HG03196 (cell line): ENCODE results near the gene SKAP2.

Experiments used
- ATAC-seq: cut with Tn5 transposase; IDR thresholded peaks from one replicate; pipeline ENCODE4 v1.9.1; 2021; ENCODE audit not compliant: unreplicated experiment

The SKAP2 gene

GRCh38 chr7:26668821-26669220 is 195.6 kb downstream of the SKAP2 start:
- ATAC-seq = no peak

GRCh38 chr7:26667514-26668133 is 196.8 kb downstream of the SKAP2 start:
- ATAC-seq = no peak

DNA sequence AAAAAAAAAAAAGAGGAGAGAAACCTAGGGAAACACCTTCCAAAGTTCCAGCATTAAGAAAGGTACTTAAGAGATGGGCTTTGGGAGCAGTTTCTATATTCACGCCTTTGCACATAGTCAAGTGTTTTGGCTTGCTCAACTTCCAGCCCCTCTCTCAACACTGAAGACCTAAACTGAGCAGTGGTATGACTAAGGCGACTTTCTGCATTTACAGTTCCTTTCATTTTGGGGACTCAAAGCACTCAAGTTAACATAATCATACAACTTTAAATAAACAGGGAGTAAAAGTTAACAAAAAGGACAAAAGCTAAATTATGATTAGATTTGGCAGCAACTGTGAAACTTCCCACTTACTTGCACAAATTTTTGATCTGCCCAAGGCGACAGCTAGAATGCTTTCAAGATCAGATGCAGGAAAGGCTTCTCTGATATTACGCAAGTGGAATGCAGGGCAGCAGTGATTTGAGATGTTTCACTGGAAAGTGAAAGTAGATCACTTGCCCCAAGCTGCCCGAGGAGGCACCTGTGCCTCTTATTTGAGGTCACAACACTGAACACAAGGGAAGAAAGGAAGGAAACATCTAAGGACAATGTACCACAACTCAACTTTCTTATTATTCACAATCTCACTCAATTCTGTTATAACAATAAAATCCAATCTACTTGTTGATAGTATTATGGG is 199.5 kb downstream of the SKAP2 start:
- no peak for ATAC-seq

DNA sequence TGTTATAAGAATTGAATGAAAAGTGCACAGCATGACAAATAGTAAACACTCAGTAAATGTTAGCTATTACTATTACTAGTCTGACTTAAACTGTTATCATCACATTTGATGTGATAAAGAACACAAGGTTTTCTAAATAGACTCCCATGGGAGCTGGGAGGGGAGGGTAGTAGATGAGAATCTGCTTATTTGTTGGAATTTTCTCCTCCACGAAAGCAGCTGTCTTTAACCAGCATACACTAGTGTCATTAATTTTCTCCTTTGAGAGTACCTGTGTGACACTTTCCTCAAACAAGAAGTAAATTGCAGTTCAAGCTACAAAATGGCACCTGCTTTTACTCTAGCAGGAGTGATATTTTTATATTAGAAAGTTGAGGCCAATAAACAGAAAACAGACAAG is 200.1 kb downstream of the SKAP2 start:
- ATAC-seq = no peak

DNA sequence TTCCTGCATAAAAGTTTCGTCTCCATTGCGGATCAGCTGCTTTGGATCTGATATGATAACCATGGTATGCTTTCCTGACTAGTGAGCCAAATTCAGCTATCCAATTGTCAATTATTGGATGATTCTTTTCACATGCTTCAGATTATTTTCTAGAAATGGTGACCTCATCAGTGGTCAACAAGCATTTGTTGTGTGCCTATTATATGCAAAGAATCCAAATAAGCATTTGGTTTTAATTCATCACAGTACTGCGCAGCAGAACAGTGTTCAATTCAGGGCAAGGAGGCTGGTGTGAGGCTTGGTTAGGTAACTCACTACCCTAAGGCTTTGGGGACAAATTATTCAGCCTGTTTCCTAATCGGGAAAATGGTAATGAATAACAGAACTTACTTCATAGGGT is 200.5 kb downstream of the SKAP2 start:
- ATAC-seq = no peak

DNA sequence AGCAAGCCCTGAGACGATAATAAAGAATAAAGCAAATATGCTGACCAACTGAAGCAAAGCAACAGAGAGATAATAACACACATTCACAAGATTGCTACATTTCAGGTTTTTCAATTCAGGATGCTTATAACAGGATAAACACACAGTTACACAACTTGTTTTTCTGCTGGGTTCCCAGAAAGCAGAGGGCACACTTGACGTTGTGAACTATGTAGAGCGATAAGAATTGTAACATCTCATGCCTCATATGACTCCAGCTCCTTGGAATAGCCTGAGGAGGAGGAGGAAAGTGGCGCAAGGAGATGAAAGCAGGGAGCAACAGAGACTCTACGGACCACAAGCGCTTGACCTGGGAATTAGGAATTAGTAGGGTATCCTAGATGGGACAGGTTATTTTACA is 201.7 kb downstream of the SKAP2 start:
- no peak for ATAC-seq

- no peak for ATAC-seq
Observed at GRCh38 chr7:26659121-26659520, 205.3 kb downstream of the SKAP2 start.

GRCh38 chr7:26658389-26659084 is 205.9 kb downstream of the SKAP2 start:
- no peak for ATAC-seq

DNA sequence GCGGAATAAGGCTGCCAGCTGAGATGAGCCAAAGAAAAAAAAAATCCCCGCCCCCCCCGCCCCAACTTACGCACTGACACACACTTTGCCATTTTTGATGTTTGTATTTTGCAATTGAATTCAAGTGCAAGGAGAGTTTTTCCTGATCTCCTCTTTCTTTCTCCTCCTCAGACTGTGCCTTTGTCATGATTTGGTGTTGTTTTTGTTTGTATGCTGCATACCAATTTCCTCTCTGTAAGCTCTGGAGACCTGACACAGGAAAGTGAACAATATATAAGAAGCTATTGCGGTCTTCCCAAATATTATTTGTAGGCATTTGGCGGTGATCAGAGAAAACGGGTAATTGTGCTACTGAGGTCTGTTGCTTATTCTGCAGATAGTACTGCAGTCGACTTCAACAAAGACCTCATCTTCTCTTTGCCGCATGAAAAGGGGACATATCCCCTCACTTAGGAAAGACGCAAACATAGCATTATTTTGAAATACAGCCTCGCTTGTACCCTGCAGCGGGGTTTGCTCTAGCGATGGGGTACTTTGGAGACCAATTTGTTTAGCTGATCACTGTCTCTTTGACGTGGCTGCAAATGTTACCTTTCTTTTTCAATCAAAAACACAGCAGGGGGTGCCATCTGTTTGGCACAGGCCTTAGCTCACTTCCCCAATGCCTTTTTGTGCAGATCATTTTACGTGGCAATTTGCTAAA is 206.6 kb downstream of the SKAP2 start:
- no peak for ATAC-seq

DNA sequence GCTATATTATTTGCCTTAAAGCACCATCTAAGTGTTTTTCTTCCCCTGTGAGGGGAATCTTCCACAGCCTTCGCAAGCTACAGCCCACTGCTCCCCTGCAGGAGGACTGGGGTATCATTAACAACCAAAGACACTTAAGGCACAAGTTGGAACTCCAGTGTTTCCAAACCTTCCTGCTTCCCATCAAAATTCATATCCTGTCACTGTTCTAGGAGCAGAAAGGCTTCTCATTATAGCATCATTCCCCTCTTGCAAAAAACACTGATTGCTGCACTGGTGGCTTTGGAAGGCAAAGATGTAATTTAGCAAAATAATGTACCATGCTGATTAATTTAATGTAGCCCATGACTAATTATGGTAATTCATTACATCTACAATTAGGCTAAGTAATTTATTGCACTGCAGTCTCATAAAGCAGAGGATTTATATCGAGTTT is 207.2 kb downstream of the SKAP2 start:
- no peak for ATAC-seq

GRCh38 chr7:26656735-26657134 is 207.7 kb downstream of the SKAP2 start:
- no peak for ATAC-seq

DNA sequence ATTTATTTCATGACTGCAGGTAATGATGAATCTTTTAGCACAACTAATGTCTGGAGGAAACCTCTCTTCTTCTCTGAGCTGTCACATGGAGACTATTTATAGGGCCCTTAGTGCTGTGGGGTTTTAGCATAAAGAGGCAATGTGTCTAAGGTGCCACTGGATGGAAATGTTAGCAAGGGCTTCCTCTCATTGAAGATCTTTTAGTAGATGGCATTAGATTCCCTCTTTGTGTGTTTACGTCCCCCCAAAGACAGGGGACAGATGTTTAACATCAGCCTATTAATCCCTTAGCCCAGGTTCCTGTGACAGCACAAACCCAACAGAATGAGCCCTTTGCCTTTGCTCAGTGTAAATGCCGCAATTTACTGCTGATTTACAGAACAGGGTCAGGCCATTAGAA is 208.6 kb downstream of the SKAP2 start:
- ATAC-seq = no peak

GRCh38 chr7:26653430-26654399 is 210.7 kb downstream of the SKAP2 start:
- ATAC-seq = no peak

DNA sequence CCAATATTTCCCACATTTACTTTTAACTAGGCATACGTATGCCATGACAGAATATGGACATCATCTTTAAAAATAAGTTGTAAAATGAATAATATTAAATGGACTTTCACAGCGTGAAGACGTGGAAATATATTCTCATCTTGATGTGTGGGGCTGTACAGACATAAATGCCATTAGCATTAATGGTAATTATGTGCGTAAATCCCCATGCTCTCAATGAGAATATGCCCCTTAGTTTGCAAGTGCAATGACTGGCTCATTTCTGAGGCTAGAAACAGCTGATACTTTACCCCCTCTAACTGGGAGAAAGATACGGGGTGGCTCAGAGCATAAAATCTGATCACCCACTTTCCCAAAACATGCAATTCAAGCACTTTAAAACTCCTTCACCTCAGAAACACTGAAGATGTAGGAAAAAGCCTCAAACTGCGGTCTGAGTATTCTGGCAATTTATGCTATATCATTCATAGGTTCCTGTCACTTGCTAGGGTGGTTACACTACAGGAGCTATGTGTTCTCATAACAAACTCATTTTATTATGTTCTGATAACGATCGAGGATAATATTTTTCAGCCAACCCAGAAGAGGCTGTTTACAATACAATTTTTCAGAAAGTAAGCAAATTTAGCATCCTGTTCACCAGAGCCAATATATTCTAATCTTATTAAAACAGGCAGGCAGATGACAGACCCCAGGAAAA is 211.8 kb downstream of the SKAP2 start:
- no peak for ATAC-seq

DNA sequence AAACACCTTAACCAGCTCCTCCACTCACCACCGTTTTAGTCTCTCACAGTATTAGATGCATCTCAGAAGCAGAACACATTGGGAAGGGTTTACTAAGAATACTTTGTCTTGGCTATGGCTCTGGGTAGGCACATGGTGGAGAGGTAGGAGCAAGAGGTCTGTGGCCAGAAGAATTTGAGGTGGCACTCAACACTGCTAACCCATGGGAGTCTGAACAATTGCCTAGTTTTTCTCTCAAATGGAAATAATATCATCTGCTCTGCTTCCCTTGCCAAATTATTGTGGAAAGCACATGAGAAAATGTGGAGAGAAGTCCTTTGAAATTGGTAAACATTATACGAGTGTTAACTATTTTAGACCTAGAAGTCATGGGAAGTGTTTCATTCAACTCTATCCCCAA is 214.3 kb downstream of the SKAP2 start:
- no peak for ATAC-seq

DNA sequence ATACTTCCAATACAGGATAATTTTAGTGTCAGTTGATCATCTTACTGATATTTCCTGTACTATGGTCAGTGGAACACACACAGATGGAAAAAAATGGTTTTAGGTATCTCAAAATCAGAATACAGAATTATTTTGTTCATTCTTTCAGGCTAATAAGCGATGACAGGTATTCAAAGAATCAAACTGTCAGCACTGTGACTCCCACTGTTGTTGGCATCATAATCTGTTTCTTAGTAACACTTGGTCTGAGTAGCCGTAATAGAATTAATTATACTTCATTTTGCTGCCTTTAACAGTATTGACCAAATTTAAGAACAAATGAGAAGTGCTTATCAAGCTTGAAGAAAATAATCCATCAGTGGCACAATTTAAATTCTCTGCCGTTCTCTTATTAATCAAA is 215.0 kb downstream of the SKAP2 start:
- no peak for ATAC-seq

DNA sequence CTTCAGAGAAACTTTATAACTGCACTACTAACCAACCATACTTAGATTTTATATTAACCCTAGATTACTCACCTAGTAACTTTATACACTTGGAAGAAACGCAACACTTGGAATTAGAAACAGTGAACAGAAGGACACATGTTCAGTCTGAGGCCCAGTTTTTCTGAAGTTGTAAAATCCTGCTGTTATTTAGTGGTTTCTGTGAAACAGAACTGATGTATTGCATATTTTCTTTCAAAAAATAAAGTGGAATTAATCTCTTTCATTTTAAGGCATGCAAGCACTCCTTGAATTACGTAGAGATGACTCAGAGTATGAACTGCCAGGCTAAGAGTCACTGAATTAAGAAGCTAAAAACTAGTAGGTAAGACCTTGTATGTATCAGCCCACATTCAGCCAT is 215.8 kb downstream of the SKAP2 start:
- no peak for ATAC-seq

DNA sequence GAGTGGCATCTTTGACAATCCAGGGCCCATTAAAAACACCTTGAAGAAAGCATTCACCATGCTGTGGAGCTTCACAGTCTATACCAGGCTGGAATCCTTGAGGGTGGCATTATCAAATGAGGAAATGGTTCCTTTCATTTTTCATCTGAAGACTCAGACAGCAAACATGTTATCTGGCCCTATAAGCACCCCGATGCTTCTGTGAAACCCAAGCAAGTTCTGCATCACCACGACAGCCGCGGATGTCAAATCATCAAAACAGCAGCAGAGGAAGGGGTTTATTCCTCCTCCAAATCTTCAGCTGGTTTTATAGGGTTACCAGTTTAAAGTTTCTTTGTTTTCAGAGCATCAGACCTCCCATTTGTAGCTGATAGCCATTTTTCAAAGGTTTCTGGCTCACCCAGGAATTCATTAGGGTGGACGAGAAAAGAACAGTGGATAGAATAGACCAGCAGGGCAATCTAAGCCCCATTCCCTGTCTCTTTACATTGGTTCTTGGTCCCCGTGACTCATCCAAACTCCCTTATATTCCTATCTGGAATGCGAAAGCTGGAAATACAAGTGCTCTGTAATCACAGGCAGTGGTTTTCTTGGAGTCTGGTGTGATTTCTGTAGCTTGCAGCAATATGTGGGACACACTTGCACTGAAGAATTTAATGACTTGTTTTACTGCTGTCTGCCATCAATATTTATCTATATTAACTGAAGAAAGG is 217.9 kb downstream of the SKAP2 start:
- no peak for ATAC-seq

DNA sequence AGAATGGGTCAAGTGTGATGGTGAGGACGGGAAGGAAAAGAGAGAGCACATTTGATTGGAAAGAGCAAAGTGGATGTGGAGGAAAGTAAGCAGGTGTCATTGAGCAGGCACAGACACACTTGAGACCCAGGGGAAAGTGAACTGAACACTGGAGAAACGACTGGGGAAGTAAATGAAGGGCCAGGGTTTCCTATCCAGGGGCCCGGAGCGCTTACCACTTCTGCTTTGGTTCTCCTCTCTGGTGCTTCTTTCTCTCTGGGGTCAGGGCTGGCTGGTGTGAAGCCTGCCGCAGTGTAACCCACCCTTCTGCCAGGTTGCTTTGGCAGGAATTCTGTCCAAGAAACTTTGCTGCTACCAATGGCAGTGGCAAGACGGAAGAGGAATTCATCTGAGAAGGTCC is 219.3 kb downstream of the SKAP2 start:
- ATAC-seq = no peak
